Adrenal gland (tissue), 5 donors: ENCODE data around the gene ARHGEF4.

Experiments
- CTCF ChIP-seq, 6 experiments: fragments of 450-650 bp in 4 of 6; fragments of 200-600 bp in 2 of 6; sonication (generic) in 1 of 6; IDR thresholded peaks; 1 replicate in 5 of 6; 2 replicates in 1 of 6; pipeline versions ENCODE4 v1.5.1 to v1.8.0; 2016 to 2021; ENCODE audit warnings: antibody characterized with exemption in 6 of 6, mild to moderate bottlenecking in 2 of 6, moderate library complexity in 1 of 6
- POLR2A ChIP-seq, 2 donors: fragments of 450-650 bp; IDR thresholded peaks; one replicate each; pipeline ENCODE4 v1.6.1; 2017; ENCODE audit warnings: antibody characterized with exemption in 2 of 2, mild to moderate bottlenecking in 2 of 2, moderate library complexity in 1 of 2
- donor health status: DM: no; HTN: no; CAD: no.

GRCh38 chr2:130823171-130823885 lies 13.4 kb upstream of the ARHGEF4 start:
- TF ChIP-seq CTCF (IDR thresholded peaks at IDR 0.05) (no peak), POLR2A (IDR thresholded peaks at IDR 0.05) (no peak)
